GM18508 (cell line): ENCODE data around the gene KDM5B.
"Not testable (repeated sequence)": the region's sequence is repeated elsewhere in the genome, so short reads cannot be mapped to it uniquely, and the experiment has no call there.

Experiments used
- ATAC-seq: cut with Tn5 transposase; IDR thresholded peaks from one replicate; pipeline ENCODE4 v1.9.1; 2021; ENCODE audit warnings: moderate number of reproducible peaks; ENCODE audit not compliant: insufficient read depth, unreplicated experiment

The KDM5B gene

DNA sequence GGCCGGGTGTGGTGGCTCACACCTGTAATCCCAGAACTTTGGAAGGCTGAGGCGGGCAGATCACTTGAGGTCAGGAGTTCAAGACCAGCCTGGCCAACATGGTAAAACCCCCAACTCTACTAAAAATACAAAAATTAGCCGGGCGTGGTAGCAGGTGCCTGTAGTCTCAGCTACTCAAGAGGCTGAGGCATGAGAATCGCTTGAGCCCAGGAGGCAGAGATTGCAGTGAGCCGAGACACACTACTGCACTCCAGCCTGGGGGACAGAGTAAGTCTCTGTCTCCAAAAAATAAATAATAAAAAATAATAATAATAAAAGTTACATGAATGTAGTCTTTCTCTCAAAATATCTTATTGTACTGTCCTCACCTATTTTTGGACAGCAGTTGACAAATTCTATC, 13.3 kb downstream of the KDM5B start:
- not testable (repeated sequence) for ATAC-seq

DNA sequence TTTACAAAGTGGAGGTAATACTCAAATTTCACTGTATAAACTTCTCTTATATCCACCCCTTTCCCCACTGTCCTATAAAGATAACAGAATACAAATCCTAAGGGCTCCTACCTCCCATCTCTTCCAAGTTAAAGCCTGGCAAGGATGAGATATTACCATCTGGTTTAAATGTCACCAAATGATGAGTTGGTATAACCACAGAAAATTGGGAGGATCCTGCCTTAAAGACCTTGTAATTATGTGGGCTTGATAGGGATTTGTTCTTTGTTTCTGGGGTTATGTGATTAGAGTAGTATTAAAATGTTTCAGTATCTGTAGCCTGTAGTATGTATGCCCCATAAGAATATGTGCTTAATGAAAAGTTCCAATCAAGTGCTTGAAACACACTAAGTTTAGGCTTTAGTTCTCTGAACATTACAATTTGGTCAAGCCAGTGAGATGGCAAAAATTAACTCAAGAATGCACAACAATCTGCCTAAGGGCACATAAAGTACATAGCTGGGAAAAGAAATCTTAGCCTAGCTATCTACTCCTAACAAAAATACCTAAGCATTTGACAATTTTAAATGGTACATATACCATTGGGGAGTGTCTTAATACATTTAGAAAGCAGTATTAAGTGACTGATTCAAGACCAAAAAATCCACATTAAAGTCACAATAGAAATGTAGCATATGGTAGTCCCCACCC, 14.0 kb downstream of the KDM5B start:
- ATAC-seq = no peak

GRCh38 chr1:202791077-202791747, 17.0 kb downstream of the KDM5B start:
- ATAC-seq = no peak

GRCh38 chr1:202788800-202789199, 19.4 kb downstream of the KDM5B start:
- ATAC-seq = no peak

DNA sequence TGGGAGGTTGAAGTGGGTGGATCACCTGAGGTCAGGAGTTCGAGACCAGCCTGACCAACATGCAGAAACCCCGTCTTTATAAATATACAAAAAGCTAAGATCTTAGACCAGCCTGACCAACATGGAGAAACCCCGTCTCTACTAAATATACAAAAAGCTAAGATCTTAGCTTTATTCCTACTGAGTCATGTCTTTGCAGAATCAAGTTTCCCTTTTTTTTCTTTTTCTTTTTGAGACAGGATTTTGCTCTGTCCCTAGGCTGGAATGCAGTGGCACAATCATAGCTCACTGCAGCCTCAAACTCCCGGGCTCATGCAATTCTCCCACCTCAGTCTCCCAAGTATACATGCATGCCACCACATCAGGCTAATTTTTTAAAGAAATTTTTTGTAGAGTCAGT, 21.4 kb downstream of the KDM5B start:
- ATAC-seq = no peak

GRCh38 chr1:202781180-202781579, 27.0 kb downstream of the KDM5B start:
- no peak for ATAC-seq

DNA sequence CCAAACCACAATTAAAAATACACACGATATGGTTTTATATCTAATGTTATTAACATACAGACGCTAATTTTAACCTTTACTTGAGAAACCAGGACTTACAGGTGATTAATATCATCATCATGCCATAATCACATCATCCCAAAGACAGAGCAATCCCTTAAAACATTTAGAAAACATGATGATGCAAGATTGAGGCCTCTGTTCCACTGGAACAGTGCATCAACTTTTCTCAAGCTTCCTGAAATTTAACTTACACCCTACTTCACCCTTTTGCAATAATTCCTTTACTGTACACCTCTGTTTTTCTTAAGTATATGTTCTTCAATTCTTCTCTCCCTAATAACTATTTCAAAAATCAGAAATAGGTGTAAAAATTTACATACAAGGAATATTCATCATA, 38.1 kb downstream of the KDM5B start:
- no peak for ATAC-seq

- ATAC-seq = no peak
Measured at GRCh38 chr1:202765721-202766120, 42.5 kb downstream of the KDM5B start.

DNA sequence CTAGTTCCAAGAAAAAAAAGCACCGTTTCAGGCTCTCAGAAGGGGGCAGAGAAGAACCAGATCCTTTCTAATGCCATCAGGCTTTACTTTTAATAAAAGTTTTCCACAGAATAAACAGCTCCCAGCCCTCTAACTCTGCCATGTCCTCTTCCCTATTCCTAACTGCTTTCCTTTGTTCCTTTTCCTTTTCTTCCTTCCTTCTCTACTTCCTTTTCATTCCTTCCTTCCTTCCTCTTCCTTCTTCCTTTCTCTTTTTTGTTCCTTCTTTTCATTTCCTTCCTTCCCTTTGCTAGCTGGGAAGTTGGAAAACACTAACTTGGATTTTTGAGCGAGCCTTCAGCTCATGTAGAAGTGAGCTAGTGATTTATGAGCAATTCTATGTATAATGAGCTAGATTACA, 46.2 kb downstream of the KDM5B start:
- ATAC-seq = no peak

- ATAC-seq = no peak
Measured at GRCh38 chr1:202760589-202760988, 47.6 kb downstream of the KDM5B start.

DNA sequence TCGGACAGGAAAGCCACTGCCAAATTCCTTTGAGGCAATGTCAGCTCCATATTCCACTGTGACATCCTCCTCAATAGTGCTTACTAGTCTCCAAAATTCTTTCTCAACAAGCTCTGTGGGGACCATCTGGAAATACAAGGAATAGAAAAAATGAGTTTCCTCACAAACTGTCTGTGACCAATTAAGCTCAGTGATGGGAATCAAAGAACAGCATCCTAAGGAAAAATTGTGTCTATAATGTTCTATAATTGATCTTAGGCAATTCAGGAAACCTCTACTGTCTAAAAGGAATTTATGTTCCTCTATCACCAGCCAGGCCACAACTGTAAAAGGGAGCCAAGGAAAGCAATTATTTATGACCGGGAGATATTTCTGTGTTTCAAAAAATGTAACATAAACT, 51.8 kb downstream of the KDM5B start:
- ATAC-seq = no peak

DNA sequence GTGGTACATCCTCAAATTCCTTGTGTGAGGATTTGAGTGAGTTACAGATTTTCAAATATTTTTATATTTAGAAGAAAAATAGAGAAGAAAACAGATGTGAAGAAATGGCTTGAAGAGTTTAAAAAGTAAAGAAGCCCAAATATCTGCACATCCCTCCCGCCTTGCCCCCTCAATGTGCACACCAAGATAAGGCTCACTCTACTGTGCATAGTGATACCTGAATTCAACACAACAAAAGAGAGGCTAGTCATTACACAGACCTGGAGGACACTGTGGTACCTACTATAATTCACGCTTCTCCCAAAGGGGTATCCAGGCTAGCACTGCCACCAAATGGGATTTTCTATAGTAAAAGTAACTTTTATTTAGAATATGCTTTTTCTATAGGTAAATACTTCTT, 53.9 kb downstream of the KDM5B start:
- ATAC-seq = no peak

- no peak for ATAC-seq
Measured at GRCh38 chr1:202752774-202753173, 55.4 kb downstream of the KDM5B start.

DNA sequence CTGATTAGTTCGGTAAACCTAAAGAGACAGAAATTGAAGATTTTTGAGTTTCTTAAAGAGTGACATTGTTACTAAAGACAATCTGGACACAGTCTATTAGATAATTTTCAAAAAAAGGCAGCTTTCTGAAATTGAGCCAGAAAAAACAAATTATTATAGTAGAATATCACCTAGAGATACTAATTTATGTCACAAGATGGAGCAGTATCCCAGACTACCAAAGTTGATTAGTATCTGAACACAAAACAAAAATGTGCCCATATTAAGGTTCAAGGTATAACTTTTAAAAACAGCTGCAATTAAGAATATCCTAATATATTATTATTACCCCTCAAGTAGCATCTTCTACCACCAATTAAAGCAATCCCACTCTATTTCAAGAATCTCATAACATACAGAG, 57.5 kb downstream of the KDM5B start:
- no peak for ATAC-seq

DNA sequence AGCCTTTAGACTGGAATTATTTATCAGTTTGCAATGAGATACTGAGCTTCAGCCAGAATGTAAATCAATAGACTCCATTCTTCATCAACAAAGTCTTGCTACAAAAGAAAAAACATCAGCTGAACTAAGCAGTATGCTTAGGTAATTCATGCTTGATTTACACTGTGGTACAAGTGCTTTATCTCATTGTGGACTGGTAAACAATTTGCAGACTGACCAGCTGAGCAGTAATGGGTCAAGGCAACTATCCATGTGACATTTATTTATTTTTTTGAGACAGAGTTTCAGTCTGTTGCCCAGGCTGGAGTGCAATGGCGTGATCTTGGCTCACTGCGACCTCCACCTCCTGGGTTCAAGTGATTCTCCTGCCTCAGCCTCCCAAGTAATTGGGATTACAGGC, 58.2 kb downstream of the KDM5B start:
- ATAC-seq = no peak

DNA sequence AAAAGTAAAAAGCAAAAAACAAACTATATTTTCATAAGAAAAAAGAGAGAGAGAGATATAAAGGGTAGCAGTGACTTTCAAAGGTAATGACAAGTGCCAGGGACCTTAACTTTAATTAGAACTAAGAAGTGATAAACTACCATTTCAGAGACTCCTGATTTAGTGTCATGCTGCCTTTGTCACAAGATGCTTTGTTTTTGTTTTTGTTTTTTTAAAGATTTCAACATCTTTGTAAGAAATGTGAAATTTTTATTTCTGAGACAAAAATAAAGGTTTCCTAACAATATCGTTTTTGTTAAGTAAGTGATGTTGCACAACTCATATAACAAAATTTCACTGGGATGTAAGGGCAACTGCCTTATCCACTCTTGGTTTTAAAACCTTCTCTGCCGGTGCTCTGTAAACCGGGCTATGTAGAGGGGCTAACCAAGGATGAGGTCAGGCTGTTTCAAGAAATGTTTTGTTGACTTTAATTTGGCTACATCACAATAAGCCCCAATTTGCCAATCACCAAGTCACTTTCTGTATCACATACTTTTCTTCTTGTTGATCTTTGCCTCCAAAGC, 62.8 kb downstream of the KDM5B start:
- no peak for ATAC-seq

- ATAC-seq = not testable (repeated sequence)
Measured at GRCh38 chr1:202744770-202745169, 63.5 kb downstream of the KDM5B start.

- no peak for ATAC-seq
Measured at GRCh38 chr1:202742496-202742895, 65.7 kb downstream of the KDM5B start.

GRCh38 chr1:202733251-202733650, 75.0 kb downstream of the KDM5B start:
- no peak for ATAC-seq

- ATAC-seq = no peak
Measured at GRCh38 chr1:202728951-202729350, 79.3 kb downstream of the KDM5B start.

GRCh38 chr1:202725526-202725925, 82.7 kb downstream of the KDM5B start:
- ATAC-seq = no peak

DNA sequence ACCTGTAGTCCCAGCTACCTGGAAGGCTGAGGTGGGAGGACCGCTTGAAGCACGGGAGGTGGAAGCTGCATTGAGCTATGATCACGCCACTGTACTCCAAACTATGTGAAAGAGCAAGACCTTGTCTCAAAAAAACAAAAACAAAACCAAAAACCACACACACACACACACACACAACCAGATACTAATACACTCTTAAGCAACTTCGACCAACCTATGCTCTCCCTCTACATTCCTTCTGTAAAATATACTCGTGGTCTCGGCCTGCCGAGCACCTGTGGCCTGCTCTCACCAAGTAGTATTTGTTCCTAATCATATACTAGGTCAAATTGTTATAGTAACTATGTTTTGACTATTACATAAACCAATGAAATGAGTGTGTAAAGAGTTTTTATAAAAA, 84.5 kb downstream of the KDM5B start:
- ATAC-seq = no peak
